Thyroid gland (tissue), 4 donors: ENCODE measurements around the gene HSF5.

Experiments used
- CTCF ChIP-seq, 6 experiments: fragments of 200-600 bp in 3 of 6; fragments of 450-650 bp in 3 of 6; sonication (generic) in 3 of 6; IDR thresholded peaks; one replicate each; pipeline ENCODE4 v1.5.1; 2016 to 2019; ENCODE audit warnings: antibody characterized with exemption in 6 of 6, mild to moderate bottlenecking in 2 of 6, inconsistent platforms in 1 of 6, moderate library complexity in 1 of 6
- POLR2A ChIP-seq, 2 donors: fragments of 450-650 bp; IDR thresholded peaks; one replicate each; pipeline ENCODE4 v1.6.1; 2017; ENCODE audit warnings: antibody characterized with exemption in 2 of 2, mild to moderate bottlenecking in 2 of 2, moderate library complexity in 1 of 2

- TF ChIP-seq CTCF (IDR thresholded peaks at IDR 0.05) (no peak), POLR2A (IDR thresholded peaks at IDR 0.05) (no peak)
Measured at GRCh38 chr17:58533616-58534188, 45.5 kb upstream of the HSF5 start.
